HepG2 (cell line): ENCODE measurements around the gene CENPB. TPM values are rescaled to one million over a fixed set of nuclear protein-coding genes. Genes with fewer than 3 reads are reported as not detected.

Experiments used
- ATF6 ChIP-seq: sonication (generic); formaldehyde crosslinking; conservative IDR thresholded peaks from 2 replicates; pipeline ENCODE4 v1.4.0; 2020; ENCODE audit warnings: missing genetic modification reagents
- RBM39 ChIP-seq: fragments of 200-400 bp; formaldehyde crosslinking; IDR thresholded peaks from one replicate; pipeline ENCODE4 v1.6.1; 2018; ENCODE audit warnings: antibody characterized with exemption, mild to moderate bottlenecking, low read depth, low read length; ENCODE audit not compliant: poor library complexity, severe bottlenecking
- YEATS2 ChIP-seq: sonication (generic); formaldehyde crosslinking; IDR thresholded peaks from 2 replicates; pipeline ENCODE4 v1.4.0; 2020; ENCODE audit warnings: missing genetic modification reagents, borderline replicate concordance
- ZBED4 ChIP-seq: sonication (generic); formaldehyde crosslinking; IDR thresholded peaks from 2 replicates; pipeline ENCODE4 v1.4.0; 2020; ENCODE audit warnings: missing genetic modification reagents, borderline replicate concordance
- ZFP1 ChIP-seq: IDR thresholded peaks from 2 replicates; pipeline ENCODE4 v1.6.1; 2016
- ZMYM2 ChIP-seq: sonication (generic); formaldehyde crosslinking; IDR thresholded peaks from 2 replicates; pipeline ENCODE4 v1.8.0; 2022; ENCODE audit warnings: mild to moderate bottlenecking, missing genetic modification reagents
- ZNF547 ChIP-seq: sonication (generic); formaldehyde crosslinking; IDR thresholded peaks from 2 replicates; pipeline ENCODE4 v1.5.1; 2020; ENCODE audit warnings: mild to moderate bottlenecking, missing genetic modification reagents
- ZNF629 ChIP-seq: sonication (generic); formaldehyde crosslinking; conservative IDR thresholded peaks from 2 replicates; pipeline ENCODE4 v1.5.0; 2020; ENCODE audit warnings: missing genetic modification reagents
- ZNF841 ChIP-seq: sonication (generic); formaldehyde crosslinking; IDR thresholded peaks from 2 replicates; pipeline ENCODE4 v1.8.1; 2023; ENCODE audit warnings: missing genetic modification reagents, borderline replicate concordance
- polyA plus RNA-seq, 8 experiments: library from polyadenylated mRNA; depleted of rRNA in 3 of 8; stranded (reverse) in 7 of 8; unstranded in 1 of 8; fragments of >200 nt; fragmentation: Illumina TruSeq in 4 of 8; extraction: Trizol in 4 of 8; gene quantifications; 2 replicates each; pipeline versions ENCODE4 v1.2.1 to v1.2.3, GENCODE V29; 2011 to 2016; ENCODE audit warnings: low read depth in 4 of 8, missing spikeins in 1 of 8, mixed read lengths in 1 of 8; ENCODE audit not compliant: insufficient read depth in 1 of 8
- total RNA-seq, 5 experiments: library from RNA; depleted of rRNA; stranded (reverse); fragments of >200 nt; fragmentation: Illumina TruSeq; extraction: Trizol; gene quantifications; 2 replicates each; pipeline ENCODE4 v1.2.3, GENCODE V29; 2016; ENCODE audit warnings: low read depth in 1 of 5
- TF ChIP-seq, protein P1 (sequence below): sonication (generic); formaldehyde crosslinking; IDR thresholded peaks from 2 replicates; pipeline ENCODE4 v1.5.1; 2020; ENCODE audit warnings: missing genetic modification reagents, mild to moderate bottlenecking, borderline replicate concordance
- TF ChIP-seq, protein P2 (sequence below), 2 experiments: sonication (generic) in 1 of 2; formaldehyde crosslinking in 1 of 2; IDR thresholded peaks; 2 replicates each; pipeline versions ENCODE4 v1.5.1 to v1.6.1; 2011 to 2020; ENCODE audit warnings: borderline replicate concordance in 1 of 2, low read depth in 1 of 2, low read length in 1 of 2, mild to moderate bottlenecking in 1 of 2, missing genetic modification reagents in 1 of 2, moderate library complexity in 1 of 2
- TF ChIP-seq, protein P3 (sequence below): sonication (generic); formaldehyde crosslinking; IDR thresholded peaks from 2 replicates; pipeline ENCODE4 v1.4.0; 2020; ENCODE audit warnings: mild to moderate bottlenecking, low read depth, missing genetic modification reagents

The CENPB gene
- total and polyA plus RNA-seq, 2 of the 13 experiments (the other 11 are each of a cell fraction or from before 2014, with no cell fraction given): 10.4 to 54.5 TPM

- TF ChIP-seq, protein P1, sequence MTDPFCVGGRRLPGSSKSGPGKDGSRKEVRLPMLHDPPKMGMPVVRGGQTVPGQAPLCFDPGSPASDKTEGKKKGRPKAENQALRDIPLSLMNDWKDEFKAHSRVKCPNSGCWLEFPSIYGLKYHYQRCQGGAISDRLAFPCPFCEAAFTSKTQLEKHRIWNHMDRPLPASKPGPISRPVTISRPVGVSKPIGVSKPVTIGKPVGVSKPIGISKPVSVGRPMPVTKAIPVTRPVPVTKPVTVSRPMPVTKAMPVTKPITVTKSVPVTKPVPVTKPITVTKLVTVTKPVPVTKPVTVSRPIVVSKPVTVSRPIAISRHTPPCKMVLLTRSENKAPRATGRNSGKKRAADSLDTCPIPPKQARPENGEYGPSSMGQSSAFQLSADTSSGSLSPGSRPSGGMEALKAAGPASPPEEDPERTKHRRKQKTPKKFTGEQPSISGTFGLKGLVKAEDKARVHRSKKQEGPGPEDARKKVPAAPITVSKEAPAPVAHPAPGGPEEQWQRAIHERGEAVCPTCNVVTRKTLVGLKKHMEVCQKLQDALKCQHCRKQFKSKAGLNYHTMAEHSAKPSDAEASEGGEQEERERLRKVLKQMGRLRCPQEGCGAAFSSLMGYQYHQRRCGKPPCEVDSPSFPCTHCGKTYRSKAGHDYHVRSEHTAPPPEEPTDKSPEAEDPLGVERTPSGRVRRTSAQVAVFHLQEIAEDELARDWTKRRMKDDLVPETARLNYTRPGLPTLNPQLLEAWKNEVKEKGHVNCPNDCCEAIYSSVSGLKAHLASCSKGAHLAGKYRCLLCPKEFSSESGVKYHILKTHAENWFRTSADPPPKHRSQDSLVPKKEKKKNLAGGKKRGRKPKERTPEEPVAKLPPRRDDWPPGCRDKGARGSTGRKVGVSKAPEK (CRISPR knock-in tag): no peak
- 0 out of 2 replicates have a peak, but pooled peaks have one; percentile 32 for TF ChIP-seq ZNF547 (CRISPR knock-in tag)
- no peak for TF ChIP-seq ZMYM2 (CRISPR knock-in tag)
- TF ChIP-seq, protein P2, sequence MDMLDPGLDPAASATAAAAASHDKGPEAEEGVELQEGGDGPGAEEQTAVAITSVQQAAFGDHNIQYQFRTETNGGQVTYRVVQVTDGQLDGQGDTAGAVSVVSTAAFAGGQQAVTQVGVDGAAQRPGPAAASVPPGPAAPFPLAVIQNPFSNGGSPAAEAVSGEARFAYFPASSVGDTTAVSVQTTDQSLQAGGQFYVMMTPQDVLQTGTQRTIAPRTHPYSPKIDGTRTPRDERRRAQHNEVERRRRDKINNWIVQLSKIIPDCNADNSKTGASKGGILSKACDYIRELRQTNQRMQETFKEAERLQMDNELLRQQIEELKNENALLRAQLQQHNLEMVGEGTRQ (IDR thresholded peaks at IDR 0.05; ENCODE audit: low read depth, low read length): 0 out of 2 replicates have a peak, but pooled peaks have one; percentile 16
- TF ChIP-seq, protein P2 (CRISPR knock-in tag; IDR thresholded peaks at IDR 0.05; ENCODE audit: borderline replicate concordance): no peak
- TF ChIP-seq ZNF841 (CRISPR knock-in tag): no peak
- TF ChIP-seq, protein P3, sequence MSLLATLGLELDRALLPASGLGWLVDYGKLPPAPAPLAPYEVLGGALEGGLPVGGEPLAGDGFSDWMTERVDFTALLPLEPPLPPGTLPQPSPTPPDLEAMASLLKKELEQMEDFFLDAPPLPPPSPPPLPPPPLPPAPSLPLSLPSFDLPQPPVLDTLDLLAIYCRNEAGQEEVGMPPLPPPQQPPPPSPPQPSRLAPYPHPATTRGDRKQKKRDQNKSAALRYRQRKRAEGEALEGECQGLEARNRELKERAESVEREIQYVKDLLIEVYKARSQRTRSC (CRISPR knock-in tag): 0 out of 2 replicates have a peak, but pooled peaks have one; percentile 23
- no peak for TF ChIP-seq ATF6 (CRISPR knock-in tag)
- TF ChIP-seq YEATS2 (CRISPR knock-in tag): no peak
- no peak for TF ChIP-seq ZFP1 (CRISPR knock-in tag)
- TF ChIP-seq ZNF629 (CRISPR knock-in tag): no peak
- peak; percentile 38; the same call in 1 of the 2 replicates for TF ChIP-seq ZBED4
- TF ChIP-seq RBM39: no peak
Observed at GRCh38 chr20:3749689-3750531, 36.6 kb downstream of the CENPB start (continued).
